ENCODE results near the gene IL12RB1.

DNA sequence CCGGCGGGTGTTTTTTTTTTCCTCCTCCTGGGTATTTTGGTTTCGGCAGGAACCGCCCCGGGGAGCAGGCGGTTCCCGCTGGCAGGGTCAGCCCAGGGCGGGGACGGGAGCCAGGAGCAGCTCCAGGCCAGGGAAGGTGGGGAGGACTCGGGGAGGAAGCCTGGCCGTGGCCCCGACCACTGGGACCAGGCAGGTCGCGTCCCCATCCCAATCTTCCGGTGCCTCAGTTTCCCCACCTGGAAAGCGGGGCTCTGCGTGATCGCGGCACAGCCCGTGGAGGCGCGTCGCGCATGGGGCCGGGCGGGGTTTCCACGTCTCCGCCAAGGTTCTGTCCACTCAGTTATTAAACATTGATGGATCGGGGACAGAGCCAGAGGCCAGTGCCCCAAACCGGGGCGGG is 34.8 kb downstream of the IL12RB1 start:
- TF ChIP-seq, protein P1, sequence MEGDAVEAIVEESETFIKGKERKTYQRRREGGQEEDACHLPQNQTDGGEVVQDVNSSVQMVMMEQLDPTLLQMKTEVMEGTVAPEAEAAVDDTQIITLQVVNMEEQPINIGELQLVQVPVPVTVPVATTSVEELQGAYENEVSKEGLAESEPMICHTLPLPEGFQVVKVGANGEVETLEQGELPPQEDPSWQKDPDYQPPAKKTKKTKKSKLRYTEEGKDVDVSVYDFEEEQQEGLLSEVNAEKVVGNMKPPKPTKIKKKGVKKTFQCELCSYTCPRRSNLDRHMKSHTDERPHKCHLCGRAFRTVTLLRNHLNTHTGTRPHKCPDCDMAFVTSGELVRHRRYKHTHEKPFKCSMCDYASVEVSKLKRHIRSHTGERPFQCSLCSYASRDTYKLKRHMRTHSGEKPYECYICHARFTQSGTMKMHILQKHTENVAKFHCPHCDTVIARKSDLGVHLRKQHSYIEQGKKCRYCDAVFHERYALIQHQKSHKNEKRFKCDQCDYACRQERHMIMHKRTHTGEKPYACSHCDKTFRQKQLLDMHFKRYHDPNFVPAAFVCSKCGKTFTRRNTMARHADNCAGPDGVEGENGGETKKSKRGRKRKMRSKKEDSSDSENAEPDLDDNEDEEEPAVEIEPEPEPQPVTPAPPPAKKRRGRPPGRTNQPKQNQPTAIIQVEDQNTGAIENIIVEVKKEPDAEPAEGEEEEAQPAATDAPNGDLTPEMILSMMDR (IDR thresholded peaks at IDR 0.05) = no peak
- TF ChIP-seq POLR2A (IDR thresholded peaks at IDR 0.05) = no peak

Measured in adrenal gland (tissue), 5 donors.